GM18867 (cell line): ENCODE results near the gene SRRM4.
"Not testable (repeated sequence)": the region's sequence is repeated elsewhere in the genome, so short reads cannot be mapped to it uniquely, and the experiment has no call there.

Experiments
- ATAC-seq: cut with Tn5 transposase; IDR thresholded peaks from one replicate; pipeline ENCODE4 v1.9.1; 2021; ENCODE audit warnings: mild to moderate bottlenecking, moderate library complexity; ENCODE audit not compliant: unreplicated experiment

SRRM4 gene

GRCh38 chr12:119068129-119068856 is 87.0 kb downstream of the SRRM4 start:
- no peak for ATAC-seq

DNA sequence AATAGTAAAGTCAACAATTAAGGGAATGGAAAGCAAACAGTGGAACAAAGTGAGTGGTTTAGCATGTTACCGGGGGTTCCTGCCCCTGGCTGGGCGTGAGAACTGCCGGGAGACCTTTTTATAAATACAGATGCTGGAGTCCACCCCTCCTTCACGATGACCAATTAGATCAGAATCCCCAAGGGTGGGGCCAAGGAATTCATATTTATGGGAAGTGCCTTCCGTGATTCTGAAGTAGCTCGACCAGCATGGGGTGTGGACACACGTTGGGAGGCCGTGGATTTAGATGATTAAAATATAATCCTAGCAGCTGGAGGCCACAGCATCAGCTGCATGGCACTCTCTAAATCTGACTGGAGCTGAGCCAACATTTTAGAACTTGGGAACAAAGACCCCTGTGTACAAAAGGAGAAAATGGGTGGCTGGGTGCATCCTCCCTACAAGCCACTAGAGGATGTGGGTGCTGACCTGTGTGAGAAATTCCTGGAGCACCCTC is 87.9 kb downstream of the SRRM4 start:
- no peak for ATAC-seq

- ATAC-seq, result no peak
Observed at GRCh38 chr12:119071176-119071575, 89.8 kb downstream of the SRRM4 start.

- ATAC-seq, result no peak
Observed at GRCh38 chr12:119071638-119072231, 90.4 kb downstream of the SRRM4 start.

GRCh38 chr12:119072440-119072839 is 91.1 kb downstream of the SRRM4 start:
- ATAC-seq, result no peak

DNA sequence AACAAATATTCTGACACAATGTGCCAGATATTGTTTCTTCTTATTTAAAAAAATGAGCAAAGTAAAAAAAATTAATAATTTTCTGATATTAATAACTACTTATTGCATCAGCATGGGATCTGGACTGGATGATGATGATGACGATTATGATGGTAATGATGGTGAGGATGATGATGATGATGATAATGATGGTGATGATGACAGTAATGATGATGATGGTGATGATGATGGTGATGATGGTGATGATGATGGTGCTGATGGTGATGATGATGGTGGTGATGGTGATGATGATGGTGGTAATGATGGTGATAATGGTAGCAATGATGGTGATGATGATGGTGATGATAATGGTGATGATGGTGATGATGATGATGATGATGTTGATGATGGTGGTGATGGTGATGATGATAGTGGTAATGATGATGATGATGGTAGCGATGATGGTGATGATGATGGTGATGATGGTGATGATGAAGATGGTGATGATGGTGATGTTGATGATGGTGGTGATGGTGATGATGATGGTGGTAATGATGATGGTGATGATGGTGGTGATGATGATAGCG is 94.0 kb downstream of the SRRM4 start:
- no peak for ATAC-seq

GRCh38 chr12:119075918-119076317 is 94.6 kb downstream of the SRRM4 start:
- ATAC-seq, result no peak

DNA sequence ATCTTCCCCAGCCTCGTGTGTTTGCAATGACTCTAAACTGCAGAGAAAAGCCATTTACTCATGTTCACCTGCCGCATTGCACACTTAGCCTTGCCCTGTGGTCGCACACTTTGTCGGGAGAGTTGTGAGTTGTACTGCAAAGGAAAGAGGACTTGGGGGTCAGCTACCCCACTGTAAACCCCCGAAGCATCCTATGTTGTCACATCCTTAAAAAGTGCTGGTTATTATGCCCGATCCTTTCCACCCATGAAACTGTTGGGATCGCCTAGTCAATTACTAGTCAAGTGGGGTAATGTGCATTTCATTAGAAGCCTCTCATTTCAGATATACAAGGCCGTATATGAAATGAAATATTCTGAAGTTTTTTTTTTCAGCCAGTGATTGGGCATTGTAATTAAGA is 98.2 kb downstream of the SRRM4 start:
- no peak for ATAC-seq

- ATAC-seq, result no peak
Observed at GRCh38 chr12:119082016-119082415, 100.7 kb downstream of the SRRM4 start.

- ATAC-seq, result no peak
Observed at GRCh38 chr12:119082496-119082895, 101.2 kb downstream of the SRRM4 start.

DNA sequence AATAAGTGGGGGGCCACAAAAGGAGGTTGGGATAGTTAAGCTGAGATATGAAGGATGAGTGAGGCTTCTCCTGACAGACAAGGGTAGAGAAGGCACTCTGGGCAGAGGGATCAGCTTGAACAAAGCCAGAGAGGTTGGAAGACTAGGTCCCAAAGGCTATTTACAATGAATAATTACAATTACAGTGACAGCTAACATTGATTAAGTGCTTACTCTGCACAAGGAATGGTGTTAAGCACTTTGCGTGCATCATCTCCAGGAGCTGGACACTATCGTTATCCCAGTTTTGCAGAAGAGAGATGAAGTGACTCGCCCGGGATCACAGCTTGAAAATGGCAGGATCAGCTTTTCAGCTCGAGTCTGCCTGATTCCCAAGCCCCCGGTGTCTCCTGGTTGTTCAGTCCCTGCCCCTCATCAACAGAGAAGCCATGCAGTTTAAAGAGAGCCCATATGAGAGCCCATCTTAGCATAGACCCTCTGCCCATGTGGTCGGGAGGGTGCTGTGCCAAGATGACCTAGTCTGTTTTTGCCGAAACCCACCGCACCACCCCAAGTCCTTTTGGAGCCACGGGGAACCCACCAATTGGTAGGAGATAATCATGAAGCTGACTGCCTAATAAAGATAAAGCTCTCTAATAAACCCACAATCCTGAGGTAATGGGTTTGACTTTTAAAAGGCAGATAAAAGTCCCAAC is 107.5 kb downstream of the SRRM4 start:
- ATAC-seq, result no peak

- ATAC-seq, result no peak
Observed at GRCh38 chr12:119089380-119090013, 108.2 kb downstream of the SRRM4 start.

DNA sequence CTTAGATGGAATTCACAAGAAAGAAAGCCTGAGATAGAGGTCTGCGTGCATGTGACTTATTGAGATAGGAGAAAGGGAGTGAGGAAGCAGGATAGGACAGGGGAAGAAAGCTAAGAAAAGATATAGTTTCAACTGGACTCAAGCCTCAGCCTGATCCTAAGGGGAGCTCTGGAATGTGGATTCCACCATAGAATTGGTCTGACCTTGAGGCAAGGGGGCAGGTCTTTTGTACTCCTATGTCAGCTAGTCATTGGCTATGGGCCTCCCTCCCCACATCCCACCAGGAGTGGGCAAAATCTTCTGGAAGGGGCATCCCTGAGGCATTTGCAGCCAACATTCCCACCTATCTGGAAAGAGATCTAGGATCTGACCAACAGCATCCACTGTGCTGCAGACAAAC is 108.9 kb downstream of the SRRM4 start:
- no peak for ATAC-seq

DNA sequence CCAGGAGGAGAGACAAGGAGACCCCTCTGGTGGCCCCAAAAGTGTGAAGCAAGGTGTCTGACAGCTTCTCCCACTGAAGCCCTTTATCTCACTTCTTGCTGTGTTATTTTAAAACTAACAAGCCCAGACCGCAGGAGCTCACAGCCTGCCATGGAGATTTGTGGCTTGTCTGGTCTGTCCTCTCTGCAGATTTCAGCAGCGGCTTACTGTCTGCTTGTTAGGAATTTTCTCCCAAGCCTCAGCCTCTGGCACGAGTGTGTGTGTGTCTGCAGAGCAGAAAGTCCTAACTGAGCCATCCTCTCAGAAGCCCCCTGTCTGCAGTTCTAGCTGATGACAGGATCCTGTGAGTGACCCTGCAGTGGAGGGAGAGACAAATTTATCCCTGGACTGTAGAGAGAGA is 109.5 kb downstream of the SRRM4 start:
- no peak for ATAC-seq

GRCh38 chr12:119096429-119097202 is 115.3 kb downstream of the SRRM4 start:
- ATAC-seq, result no peak

DNA sequence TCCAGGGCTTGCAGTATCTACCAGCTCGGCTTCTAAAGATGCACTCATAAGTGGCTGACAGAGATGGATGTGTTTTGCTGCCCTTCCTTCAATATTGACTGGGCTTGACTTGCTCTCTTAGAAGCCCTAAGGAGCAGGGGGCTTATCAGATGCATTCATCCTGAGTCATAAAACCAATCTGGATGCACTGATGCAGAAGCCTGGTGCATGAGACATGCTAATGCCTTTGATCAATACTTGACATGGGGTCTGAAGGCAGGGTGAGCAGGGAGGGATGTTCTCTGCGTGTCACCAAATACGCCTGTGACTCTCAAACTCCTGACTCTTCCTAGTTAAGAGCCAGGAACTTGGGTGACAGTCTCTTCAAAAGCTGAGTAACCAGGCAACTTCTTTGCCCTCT is 119.6 kb downstream of the SRRM4 start:
- no peak for ATAC-seq

DNA sequence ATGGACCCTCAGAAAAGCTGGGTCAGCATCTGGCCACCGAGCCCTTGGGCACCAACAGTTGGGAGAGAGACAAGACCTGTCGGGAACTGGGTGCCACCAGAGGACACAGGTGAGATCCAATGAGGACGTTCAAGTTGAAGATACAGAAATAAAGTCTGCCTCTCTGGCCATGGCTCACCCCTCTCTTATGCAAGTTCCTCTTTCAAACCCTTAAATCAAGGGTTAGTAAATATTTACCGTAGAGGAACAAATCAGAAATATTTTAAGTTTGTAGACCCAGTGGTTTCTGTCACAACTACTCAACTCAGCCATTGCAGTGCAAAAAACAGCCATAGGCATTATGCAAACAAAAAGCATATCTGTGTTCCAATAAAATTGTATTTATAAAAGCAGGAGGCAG is 120.9 kb downstream of the SRRM4 start:
- ATAC-seq, result no peak

- no peak for ATAC-seq
Observed at GRCh38 chr12:119102714-119103113, 121.4 kb downstream of the SRRM4 start.

- not testable (repeated sequence) for ATAC-seq
Observed at GRCh38 chr12:119104969-119105368, 123.6 kb downstream of the SRRM4 start.

DNA sequence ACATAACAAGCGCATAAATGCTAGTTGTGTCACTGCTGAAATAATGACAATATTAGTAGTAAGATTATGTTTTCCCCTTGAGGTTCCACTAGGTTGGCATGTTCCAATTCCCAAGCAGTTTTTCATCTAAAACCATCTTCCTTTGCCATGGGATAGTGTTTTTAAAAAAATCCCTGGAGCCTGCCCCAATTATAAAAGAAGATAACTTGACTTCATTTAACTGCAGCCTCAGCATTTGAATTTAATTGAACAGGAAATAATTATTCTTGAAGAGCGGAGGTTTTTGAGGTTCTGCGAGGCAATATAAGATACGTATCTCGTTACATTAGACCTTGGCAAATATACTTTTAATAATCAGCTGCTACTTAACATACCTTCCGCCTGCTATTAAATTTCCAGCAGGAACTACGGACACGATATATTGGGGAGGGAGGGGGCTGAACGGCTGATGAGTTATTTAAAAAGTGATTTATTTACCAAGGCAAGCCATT is 132.2 kb downstream of the SRRM4 start:
- ATAC-seq, result no peak
